ENCODE results near the gene NSL1.
A peak's percentile ranks its signal among the peaks of the same experiment; 100 is the strongest.
"Not testable (repeated sequence)": the region's sequence is repeated elsewhere in the genome, so short reads cannot be mapped to it uniquely, and the experiment has no call there.

The NSL1 gene

GRCh38 chr1:212712451-212713303, 78.9 kb downstream of the NSL1 start:
- H3K9ac ChIP-seq = no peak overlapping the region
- H4K20me1 ChIP-seq = no peaks in the 10 kb centered on the region
- no peak overlapping the region for H3K27ac ChIP-seq
- no peaks in the 10 kb centered on the region for H3K36me3 ChIP-seq
- peak overlapping the region in 2 of 11 experiments; percentile 23 to 37; a peak in 3 of 22 replicates for H3K4me2 ChIP-seq
- H3K4me3 ChIP-seq = no peak overlapping the region
- TF ChIP-seq Cebpa-rat (IDR thresholded peaks at IDR 0.05) = no peak
- peaks cover 8 to 27% (median 13%) of the 10 kb centered on the region in 10 experiments; a peak in 19 of 20 replicates for H3K4me1 ChIP-seq
- H3K9me3 ChIP-seq (replicated peaks in 1 of 11) = peaks cover 0 to 7% (median 0%) of the 10 kb centered on the region in 11 experiments; a peak in 2 of 22 replicates
- H3K27me3 ChIP-seq = no peaks in the 10 kb centered on the region

GRCh38 chr1:212711974-212712373, 79.6 kb downstream of the NSL1 start:
- not testable (repeated sequence) for H3K36me3 ChIP-seq; H3K4me3 ChIP-seq; H3K27ac ChIP-seq; H3K9me3 ChIP-seq (replicated peaks in 1 of 11); H4K20me1 ChIP-seq; H3K9ac ChIP-seq; H3K27me3 ChIP-seq
- H3K4me2 ChIP-seq = 0 out of 22 replicates have a peak overlapping the region, but pooled peaks of 1 of the 11 experiments have one; percentile 37
- H3K4me1 ChIP-seq = peaks cover 8 to 27% (median 13%) of the 10 kb centered on the region in 10 experiments; a peak in 19 of 20 replicates

GRCh38 chr1:212710566-212710965, 81.0 kb downstream of the NSL1 start:
- no peaks in the 10 kb centered on the region for H3K36me3 ChIP-seq
- peak overlapping the region; percentile 19 to 62 (median 47); a peak in 21 of 22 replicates for H3K4me2 ChIP-seq
- no peak overlapping the region for H3K27ac ChIP-seq
- H3K9ac ChIP-seq = no peak overlapping the region
- peaks cover 8 to 27% (median 13%) of the 10 kb centered on the region in 10 experiments; a peak in 19 of 20 replicates for H3K4me1 ChIP-seq
- no peak overlapping the region for H3K4me3 ChIP-seq
- peaks cover 0 to 7% (median 0%) of the 10 kb centered on the region in 11 experiments; a peak in 2 of 22 replicates for H3K9me3 ChIP-seq (replicated peaks in 1 of 11)
- TF ChIP-seq Cebpa-rat (IDR thresholded peaks at IDR 0.05) = no peak
- no peaks in the 10 kb centered on the region for H4K20me1 ChIP-seq
- H3K27me3 ChIP-seq = no peaks in the 10 kb centered on the region

- Histone ChIP-seq H3K4me3 (no peak overlapping the region), H3K36me3 (no peaks in the 10 kb centered on the region), H3K27ac (no peak overlapping the region), H3K9me3 (replicated peaks in 1 of 11) (no peaks in the 10 kb centered on the region), H3K27me3 (peaks cover 0 to 1% (median 0%) of the 10 kb centered on the region in 11 experiments; a peak in 1 of 22 replicates), H4K20me1 (no peaks in the 10 kb centered on the region), H3K9ac (no peak overlapping the region), H3K4me2 (peak overlapping the region in 3 of 11 experiments; percentile 0 to 30 (median 4); a peak in 4 of 22 replicates), H3K4me1 (peaks cover 7 to 43% (median 29%) of the 10 kb centered on the region in 10 experiments; a peak in 18 of 20 replicates)
- TF ChIP-seq Cebpa-rat (IDR thresholded peaks at IDR 0.05) = no peak
Observed at GRCh38 chr1:212703991-212704564, 87.5 kb downstream of the NSL1 start.

GRCh38 chr1:212702672-212703071, 88.9 kb downstream of the NSL1 start:
- Histone ChIP-seq H4K20me1 (peaks cover 0 to 7% (median 0%) of the 10 kb centered on the region in 11 experiments; a peak in 1 of 22 replicates), H3K9ac (no peak overlapping the region), H3K4me2 (peak overlapping the region in 7 of 11 experiments; percentile 94 to 99 (median 97); a peak in 9 of 22 replicates), H3K9me3 (replicated peaks in 1 of 11) (no peaks in the 10 kb centered on the region), H3K36me3 (no peaks in the 10 kb centered on the region), H3K4me3 (no peak overlapping the region), H3K27me3 (peaks cover 0 to 8% (median 0%) of the 10 kb centered on the region in 11 experiments; a peak in 2 of 22 replicates), H3K4me1 (peaks cover 20 to 57% (median 43%) of the 10 kb centered on the region in 10 experiments), H3K27ac (peak overlapping the region in 1 of 11 experiments; percentile 77; a peak in 2 of 22 replicates)
- TF ChIP-seq Cebpa-rat (IDR thresholded peaks at IDR 0.05) = no peak

GRCh38 chr1:212701910-212702309, 89.7 kb downstream of the NSL1 start:
- peaks cover 28 to 62% (median 50%) of the 10 kb centered on the region in 10 experiments for H3K4me1 ChIP-seq
- H3K27me3 ChIP-seq = peaks cover 0 to 8% (median 0%) of the 10 kb centered on the region in 11 experiments; a peak in 2 of 22 replicates
- peak overlapping the region in 1 of 11 experiments; percentile 63; a peak in 4 of 22 replicates for H3K9ac ChIP-seq

GRCh38 chr1:212700892-212701819, 90.4 kb downstream of the NSL1 start:
- peaks cover 0 to 13% (median 10%) of the 10 kb centered on the region in 11 experiments; a peak in 16 of 22 replicates for H3K36me3 ChIP-seq
- peak in 4 of 11 experiments; percentile 40 to 78 (median 66); a peak in 6 of 22 replicates for TF ChIP-seq Cebpa-rat (IDR thresholded peaks at IDR 0.05)
- peaks cover 33 to 68% (median 54%) of the 10 kb centered on the region in 10 experiments for H3K4me1 ChIP-seq
- peaks cover 0 to 8% (median 0%) of the 10 kb centered on the region in 11 experiments; a peak in 2 of 22 replicates for H3K27me3 ChIP-seq
- peak overlapping the region; percentile 62 to 82 (median 72); a peak in 19 of 20 replicates for H3K4me3 ChIP-seq
- H3K9ac ChIP-seq = peak overlapping the region; percentile 70 to 85 (median 82); a peak in 20 of 22 replicates
- H3K9me3 ChIP-seq (replicated peaks in 1 of 11) = no peaks in the 10 kb centered on the region
- peak overlapping the region in 8 of 11 experiments; percentile 64 to 85 (median 78); a peak in 15 of 22 replicates for H3K27ac ChIP-seq
- peak overlapping the region; percentile 89 to 99 (median 97) for H3K4me2 ChIP-seq
- H4K20me1 ChIP-seq = peaks cover 0 to 7% (median 0%) of the 10 kb centered on the region in 11 experiments; a peak in 3 of 22 replicates

More at GRCh38 chr1:212701910-212702309, 89.7 kb downstream of the NSL1 start:
- H4K20me1 ChIP-seq = peaks cover 0 to 7% (median 0%) of the 10 kb centered on the region in 11 experiments; a peak in 2 of 22 replicates
- peak overlapping the region in 6 of 11 experiments; percentile 43 to 85 (median 72); a peak in 9 of 22 replicates for H3K27ac ChIP-seq
- H3K4me2 ChIP-seq = peak overlapping the region; percentile 89 to 99 (median 97); a peak in 20 of 22 replicates
- peak overlapping the region in 5 of 10 experiments; percentile 69 to 77 (median 72); a peak in 6 of 20 replicates for H3K4me3 ChIP-seq
- H3K36me3 ChIP-seq = peaks cover 0 to 5% (median 2%) of the 10 kb centered on the region in 11 experiments; a peak in 9 of 22 replicates
- peak in 1 of 11 experiments; percentile 12; a peak in 2 of 22 replicates for TF ChIP-seq Cebpa-rat (IDR thresholded peaks at IDR 0.05)
- H3K9me3 ChIP-seq (replicated peaks in 1 of 11) = no peaks in the 10 kb centered on the region

Measured in BLaER1 treated with 17β-estradiol and CSF1 and Interleukin-3, amounts not matched to agents 10 nM and 100 nM (cell line).